GM19351 (cell line): ENCODE data around the gene CACNA1I.

Experiments used
- ATAC-seq: cut with Tn5 transposase; IDR thresholded peaks from one replicate; pipeline ENCODE4 v1.9.1; 2021; ENCODE audit warnings: mild to moderate bottlenecking, moderate library complexity; ENCODE audit not compliant: unreplicated experiment

The CACNA1I gene

DNA sequence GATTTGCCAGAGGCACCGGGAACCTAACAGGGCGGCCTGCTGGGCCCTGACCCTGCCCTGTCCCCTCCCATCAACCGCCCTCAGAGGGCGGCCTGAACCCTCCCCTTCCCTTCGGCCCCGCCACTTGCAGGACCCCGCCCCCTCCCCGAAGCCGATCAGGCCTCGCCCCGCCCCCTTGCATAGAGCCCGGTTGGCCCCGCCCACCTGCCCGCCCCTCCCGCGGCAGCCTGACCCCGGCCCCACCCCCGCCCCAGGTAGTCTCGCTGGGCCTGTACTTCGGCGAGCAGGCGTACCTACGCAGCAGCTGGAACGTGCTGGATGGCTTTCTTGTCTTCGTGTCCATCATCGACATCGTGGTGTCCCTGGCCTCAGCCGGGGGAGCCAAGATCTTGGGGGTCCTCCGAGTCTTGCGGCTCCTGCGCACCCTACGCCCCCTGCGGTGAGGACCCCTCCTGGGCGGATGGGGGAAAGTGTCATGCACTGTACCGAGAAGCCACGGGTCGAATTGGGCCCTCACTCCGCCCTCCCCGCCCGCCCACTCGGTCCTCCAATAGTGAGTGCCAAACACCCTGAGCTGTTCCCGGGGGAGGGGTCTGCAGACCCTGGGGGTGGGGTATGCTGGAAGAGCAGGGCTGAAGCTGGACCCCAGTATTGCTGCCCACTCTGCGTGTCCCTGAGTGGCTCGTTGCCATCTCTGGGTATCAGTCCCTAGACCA is 94.1 kb downstream of the CACNA1I start:
- ATAC-seq: no peak

DNA sequence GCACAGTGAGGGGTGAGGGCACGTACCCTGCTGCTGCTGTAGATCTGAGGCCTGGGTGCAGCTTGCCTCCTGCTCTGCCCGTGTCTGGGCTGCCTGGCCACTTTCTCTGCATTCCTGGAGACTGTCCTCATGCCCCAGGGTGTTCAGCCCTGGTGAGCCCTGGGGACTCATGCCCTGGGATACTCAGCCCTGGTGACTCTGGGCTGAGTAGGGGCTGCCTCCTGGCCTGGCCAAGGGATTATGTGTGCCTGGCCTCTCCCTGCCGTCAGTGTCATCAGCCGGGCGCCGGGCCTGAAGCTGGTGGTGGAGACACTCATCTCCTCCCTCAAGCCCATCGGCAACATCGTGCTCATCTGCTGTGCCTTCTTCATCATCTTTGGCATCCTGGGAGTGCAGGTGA is 94.7 kb downstream of the CACNA1I start:
- no peak for ATAC-seq

- no peak for ATAC-seq
Observed at GRCh38 chr22:39665661-39666431, 95.3 kb downstream of the CACNA1I start.

- ATAC-seq: no peak
Observed at GRCh38 chr22:39666495-39666894, 95.9 kb downstream of the CACNA1I start.

- ATAC-seq: no peak
Observed at GRCh38 chr22:39666926-39667325, 96.4 kb downstream of the CACNA1I start.

GRCh38 chr22:39669432-39669831 is 98.9 kb downstream of the CACNA1I start:
- ATAC-seq: no peak

DNA sequence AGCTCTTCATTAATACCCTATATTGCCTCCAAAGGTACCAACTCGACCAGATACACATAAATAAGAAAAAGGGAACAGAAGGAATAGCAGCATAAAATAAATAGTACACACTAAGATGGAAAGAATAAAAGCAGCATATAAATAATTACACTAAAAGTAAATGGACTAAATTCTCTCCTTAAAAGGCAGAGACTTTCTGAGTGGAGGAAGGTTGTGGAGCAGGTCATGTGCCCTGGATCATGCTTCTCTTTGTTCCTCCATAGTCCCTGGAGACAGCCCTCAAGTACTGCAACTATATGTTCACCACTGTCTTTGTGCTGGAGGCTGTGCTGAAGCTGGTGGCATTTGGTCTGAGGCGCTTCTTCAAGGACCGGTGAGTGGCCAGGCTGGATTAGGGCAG is 101.4 kb downstream of the CACNA1I start:
- no peak for ATAC-seq

DNA sequence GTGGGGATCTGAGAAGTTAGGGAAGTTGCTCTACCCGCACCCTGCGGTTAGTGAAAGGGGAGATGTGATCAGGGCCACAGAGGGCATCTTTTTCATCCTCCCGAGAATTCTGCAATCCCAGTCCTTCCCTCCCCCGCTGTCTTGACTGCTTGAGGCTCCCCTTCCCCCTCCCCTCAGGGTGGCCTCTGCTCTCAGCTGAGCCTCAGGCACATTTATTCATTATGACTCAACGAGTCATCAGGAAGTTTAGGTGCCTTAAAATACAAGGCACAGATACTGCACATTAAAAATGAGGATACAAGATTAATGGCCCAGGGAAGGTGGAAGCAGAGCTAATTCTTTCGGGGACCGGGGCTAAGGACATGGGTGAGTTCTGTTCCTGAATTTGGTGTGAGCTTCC is 104.0 kb downstream of the CACNA1I start:
- no peak for ATAC-seq

DNA sequence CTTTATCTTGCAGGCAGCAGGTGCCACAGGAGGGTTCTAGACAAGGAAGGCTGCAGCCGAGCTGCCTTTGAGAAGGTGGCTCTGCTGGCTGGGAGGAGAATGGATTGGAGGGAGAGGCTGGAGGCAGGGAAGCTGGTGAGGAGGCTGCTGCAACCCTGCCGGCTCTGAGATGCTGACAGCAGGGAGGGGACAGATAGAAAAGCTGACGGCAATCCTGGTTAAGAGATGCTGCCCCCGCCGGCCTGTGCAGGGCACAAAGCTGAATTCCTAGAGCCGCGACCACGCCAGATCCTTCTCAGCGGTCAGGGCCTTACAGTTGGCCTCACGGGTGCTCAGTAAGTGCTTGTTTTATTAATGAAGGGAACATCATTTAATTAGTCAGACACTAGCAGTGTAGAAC is 105.4 kb downstream of the CACNA1I start:
- no peak for ATAC-seq

DNA sequence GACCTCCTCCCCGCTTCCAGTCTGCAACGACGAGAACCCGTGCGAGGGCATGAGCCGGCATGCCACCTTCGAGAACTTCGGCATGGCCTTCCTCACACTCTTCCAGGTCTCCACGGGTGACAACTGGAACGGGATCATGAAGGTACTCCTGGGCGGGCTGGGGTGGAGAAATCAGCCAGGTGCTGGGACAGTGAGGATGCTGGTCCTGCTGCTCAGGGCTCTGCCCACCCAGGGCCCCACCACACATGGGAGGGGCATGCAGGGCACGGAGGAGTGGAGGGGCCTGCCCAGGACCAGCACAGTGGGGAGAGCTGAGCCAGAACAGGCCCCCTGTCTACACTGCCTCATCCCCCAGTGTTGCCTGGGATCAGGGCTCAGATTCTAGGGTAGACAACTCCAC is 107.4 kb downstream of the CACNA1I start:
- no peak for ATAC-seq

DNA sequence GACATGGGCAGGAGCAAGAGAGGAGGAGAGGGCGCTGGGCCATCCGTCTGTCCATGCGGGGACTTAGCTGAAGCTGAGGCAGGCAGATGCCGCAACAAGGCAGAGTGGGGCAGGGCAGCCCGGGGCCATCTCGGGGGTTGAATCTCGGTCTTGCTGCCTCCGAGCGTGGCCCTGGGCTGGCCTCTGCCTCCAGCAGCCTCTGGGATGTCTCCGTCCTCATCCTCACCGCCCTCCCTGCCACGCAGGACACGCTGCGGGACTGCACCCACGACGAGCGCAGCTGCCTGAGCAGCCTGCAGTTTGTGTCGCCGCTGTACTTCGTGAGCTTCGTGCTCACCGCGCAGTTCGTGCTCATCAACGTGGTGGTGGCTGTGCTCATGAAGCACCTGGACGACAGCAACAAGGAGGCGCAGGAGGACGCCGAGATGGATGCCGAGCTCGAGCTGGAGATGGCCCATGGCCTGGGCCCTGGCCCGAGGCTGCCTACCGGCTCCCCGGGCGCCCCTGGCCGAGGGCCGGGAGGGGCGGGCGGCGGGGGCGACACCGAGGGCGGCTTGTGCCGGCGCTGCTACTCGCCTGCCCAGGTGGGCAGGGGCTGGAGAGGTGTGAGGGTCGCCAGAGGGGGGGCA is 108.4 kb downstream of the CACNA1I start:
- ATAC-seq: no peak

DNA sequence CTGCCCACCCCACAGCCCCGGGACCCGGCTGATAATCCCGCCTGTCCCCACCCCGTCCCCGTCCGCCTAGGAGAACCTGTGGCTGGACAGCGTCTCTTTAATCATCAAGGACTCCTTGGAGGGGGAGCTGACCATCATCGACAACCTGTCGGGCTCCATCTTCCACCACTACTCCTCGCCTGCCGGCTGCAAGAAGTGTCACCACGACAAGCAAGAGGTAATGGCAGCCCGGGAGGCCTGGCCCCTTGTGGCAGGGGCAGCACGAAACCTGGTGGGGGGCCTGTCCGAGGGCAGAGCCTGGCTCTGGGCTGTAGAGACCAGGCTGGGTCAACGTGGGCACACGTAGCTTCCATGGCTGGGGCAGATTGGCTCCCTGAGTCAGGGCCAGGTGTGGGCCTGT is 109.1 kb downstream of the CACNA1I start:
- no peak for ATAC-seq

GRCh38 chr22:39680486-39680885 is 109.9 kb downstream of the CACNA1I start:
- no peak for ATAC-seq

DNA sequence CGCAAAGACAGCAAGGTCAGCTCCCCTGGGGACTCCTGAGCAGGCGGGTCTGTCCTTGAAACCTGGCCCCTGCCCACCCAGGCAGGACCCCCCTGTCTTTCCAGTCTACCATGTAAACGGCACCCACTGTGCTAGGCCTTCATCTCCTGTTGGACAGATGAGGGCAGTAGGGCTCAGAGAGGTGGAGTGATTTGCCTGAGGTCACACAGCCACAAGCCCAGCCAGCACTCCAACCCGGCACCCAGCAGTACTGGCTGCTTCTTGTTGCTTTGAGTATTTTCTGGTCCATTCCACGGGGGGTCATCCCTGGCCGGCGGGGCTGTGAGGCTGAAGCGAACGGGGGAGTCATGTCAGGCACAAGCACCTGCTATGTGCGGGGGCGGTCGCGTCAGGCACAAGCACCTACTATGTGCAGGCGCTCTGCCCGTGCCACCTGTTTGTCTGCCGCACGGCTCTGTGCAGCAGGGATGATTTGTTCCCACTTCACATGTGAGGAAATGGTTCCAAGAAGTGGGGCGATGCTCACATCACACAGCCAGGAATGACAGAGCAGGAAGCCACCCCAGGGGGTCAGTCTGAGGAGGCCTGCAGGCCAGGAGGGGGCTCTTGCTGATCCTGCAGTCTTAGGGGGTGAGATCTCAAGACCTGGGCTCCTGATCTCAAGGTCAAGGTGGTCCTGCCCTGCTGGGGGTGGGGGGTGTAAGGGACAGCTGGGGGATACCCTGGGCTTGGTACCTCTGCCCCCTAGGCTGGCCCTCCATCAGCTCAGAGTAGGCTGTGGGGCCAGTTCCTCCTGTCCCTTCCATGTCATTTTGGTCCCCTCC is 110.7 kb downstream of the CACNA1I start:
- no peak for ATAC-seq

GRCh38 chr22:39682994-39683393 is 112.4 kb downstream of the CACNA1I start:
- no peak for ATAC-seq

DNA sequence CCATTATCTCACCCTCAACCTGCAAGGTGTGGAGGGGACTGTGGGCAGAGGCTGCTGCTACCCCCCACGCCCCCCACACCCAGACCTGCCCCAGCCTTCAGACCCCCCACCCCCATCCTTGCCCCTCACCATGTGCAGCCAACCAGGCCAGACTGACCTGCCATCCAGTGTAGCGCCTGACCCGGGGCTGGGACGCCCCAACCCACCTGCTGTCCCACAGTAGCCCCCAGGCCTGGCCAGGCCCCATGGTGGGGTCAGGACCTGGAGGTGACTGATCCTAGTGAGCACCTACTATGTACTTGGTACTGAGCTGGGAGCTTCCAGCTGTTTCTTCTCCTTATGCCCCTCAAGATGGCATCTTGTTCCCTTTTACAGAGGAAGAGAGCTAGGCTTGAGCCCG is 113.1 kb downstream of the CACNA1I start:
- no peak for ATAC-seq

DNA sequence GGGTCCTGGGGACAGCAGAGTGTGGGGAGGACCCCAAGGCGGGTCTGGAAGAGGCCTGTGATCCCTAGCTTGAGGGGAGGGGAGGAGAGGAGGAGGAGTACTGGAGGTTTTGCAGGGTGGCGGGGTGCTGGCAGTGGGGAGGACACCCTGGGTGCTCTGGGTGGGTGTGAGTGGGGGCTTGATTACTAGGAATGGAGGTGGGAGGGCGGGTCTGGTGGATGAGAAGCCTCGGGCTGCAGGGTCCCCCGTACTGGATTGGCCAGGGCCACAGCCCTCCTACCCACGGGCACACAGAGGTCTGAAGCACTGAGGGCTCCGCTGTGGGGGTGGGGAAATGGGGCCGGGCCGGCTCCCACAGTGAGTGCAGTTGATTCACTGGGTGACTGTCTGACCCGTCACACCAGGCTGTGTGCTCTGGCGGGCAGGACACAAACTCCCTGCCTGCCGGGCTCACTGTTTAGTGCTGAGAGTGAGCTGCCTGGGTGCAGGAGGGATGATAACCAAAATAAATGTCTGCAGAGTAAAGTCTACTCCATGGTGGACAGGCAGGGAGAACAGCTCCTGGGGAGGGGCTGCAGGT is 114.2 kb downstream of the CACNA1I start:
- no peak for ATAC-seq

DNA sequence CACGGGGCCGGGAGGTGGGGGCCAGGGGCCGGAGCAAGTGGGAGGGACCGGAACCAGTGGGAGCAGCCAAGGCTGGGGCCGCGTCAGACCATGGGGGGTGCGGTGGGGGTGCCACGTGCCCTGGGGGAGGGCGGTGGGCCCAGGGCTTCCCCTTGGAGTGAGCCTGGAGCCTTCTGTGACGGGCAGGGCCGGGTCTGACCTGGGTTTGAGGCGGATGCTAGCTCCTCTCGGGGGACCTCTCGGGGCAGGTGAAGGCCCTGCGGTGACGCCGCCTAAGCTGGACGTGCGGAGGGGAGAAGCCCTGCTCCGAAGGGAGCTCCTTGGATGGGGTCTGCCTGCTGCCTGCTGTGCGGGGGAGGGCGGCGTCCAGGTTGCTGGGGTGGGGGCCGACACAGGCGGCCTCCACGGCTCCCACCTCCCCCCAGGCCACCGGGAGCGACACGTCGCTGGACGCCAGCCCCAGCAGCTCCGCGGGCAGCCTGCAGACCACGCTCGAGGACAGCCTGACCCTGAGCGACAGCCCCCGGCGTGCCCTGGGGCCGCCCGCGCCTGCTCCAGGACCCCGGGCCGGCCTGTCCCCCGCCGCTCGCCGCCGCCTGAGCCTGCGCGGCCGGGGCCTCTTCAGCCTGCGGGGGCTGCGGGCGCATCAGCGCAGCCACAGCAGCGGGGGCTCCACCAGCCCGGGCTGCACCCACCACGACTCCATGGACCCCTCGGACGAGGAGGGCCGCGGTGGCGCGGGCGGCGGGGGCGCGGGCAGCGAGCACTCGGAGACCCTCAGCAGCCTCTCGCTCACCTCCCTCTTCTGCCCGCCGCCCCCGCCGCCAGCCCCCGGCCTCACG is 115.0 kb downstream of the CACNA1I start:
- no peak for ATAC-seq

GRCh38 chr22:39686178-39686620 is 115.6 kb downstream of the CACNA1I start:
- ATAC-seq: no peak
